Neural cell (in vitro differentiated cells): Measurements from ENCODE around the gene GLDC. TPM values are rescaled to one million over a fixed set of nuclear protein-coding genes. Genes with fewer than 3 reads are reported as not detected.
A peak's percentile ranks its signal among the peaks of the same experiment; 100 is the strongest.

Source experiments
- H2AFZ ChIP-seq: fragments of 200-600, 300-800 bp; sonication (generic), shearing (Covaris generic); 2 replicates; pipeline ENCODE4 v1.6.0; 2014; ENCODE audit warnings: low read depth, mild to moderate bottlenecking, antibody characterized with exemption, low read length, moderate library complexity
- H3F3A ChIP-seq: fragments of 200-600 bp; shearing (Covaris generic); 2 replicates; pipeline ENCODE4 v1.6.1; 2016; ENCODE audit warnings: mild to moderate bottlenecking, moderate library complexity, mixed read lengths, antibody characterized with exemption, low read length; ENCODE audit not compliant: insufficient read depth, poor library complexity, severe bottlenecking
- H3K27ac ChIP-seq: fragments of 200-600, 300-800 bp; sonication (generic), shearing (Covaris generic); 2 replicates; pipeline ENCODE4 v1.5.1; 2014; ENCODE audit warnings: mild to moderate bottlenecking, low read length, moderate library complexity
- H3K27me3 ChIP-seq: fragments of 300-800, 200-600 bp; sonication (generic), shearing (Covaris generic); 2 replicates; pipeline ENCODE4 v1.6.0; 2014; ENCODE audit warnings: mild to moderate bottlenecking, low read depth, low read length, moderate library complexity; ENCODE audit not compliant: insufficient read depth
- H3K36me3 ChIP-seq: fragments of 300-800, 200-600 bp; sonication (generic), shearing (Covaris generic); 2 replicates; pipeline ENCODE4 v1.5.1; 2014; ENCODE audit warnings: mild to moderate bottlenecking, antibody characterized with exemption, low read length, moderate library complexity; ENCODE audit not compliant: insufficient read depth
- H3K4me2 ChIP-seq: fragments of 300-800, 200-600 bp; sonication (generic), shearing (Covaris generic); 2 replicates; pipeline ENCODE4 v1.6.0; 2014; ENCODE audit warnings: mild to moderate bottlenecking, low read length
- H3K4me3 ChIP-seq: fragments of 300-800, 200-600 bp; sonication (generic), shearing (Covaris generic); 2 replicates; pipeline ENCODE4 v1.5.1; 2014; ENCODE audit warnings: mild to moderate bottlenecking, low read length, moderate library complexity
- H3K79me2 ChIP-seq: fragments of 200-600 bp; shearing (Covaris generic); replicated peaks from 2 replicates; pipeline ENCODE4 v1.6.0; 2014; ENCODE audit warnings: mild to moderate bottlenecking, low read length, moderate library complexity; ENCODE audit not compliant: insufficient read depth
- H3K9ac ChIP-seq: fragments of 300-800, 200-600 bp; sonication (generic), shearing (Covaris generic); 2 replicates; pipeline ENCODE4 v1.6.1; 2016; ENCODE audit warnings: mild to moderate bottlenecking, low read length, mixed read lengths
- H3K9me2 ChIP-seq: fragments of 200-600 bp; shearing (Covaris generic); 2 replicates; pipeline ENCODE4 v1.6.1; 2016; ENCODE audit warnings: mild to moderate bottlenecking, low read length, mixed read lengths; ENCODE audit not compliant: insufficient read depth
- H3K9me3 ChIP-seq: fragments of 200-600, 300-800 bp; sonication (generic), shearing (Covaris generic); 2 replicates; pipeline ENCODE4 v1.6.1; 2016; ENCODE audit warnings: mild to moderate bottlenecking, mixed run types, low read length, moderate library complexity, mixed read lengths
- H4K20me1 ChIP-seq: fragments of 200-600 bp; shearing (Covaris generic); 2 replicates; pipeline ENCODE4 v1.6.1; 2016; ENCODE audit warnings: mild to moderate bottlenecking, mixed run types; ENCODE audit not compliant: insufficient read depth
- EP300 ChIP-seq: fragments of 450-650 bp; conservative IDR thresholded peaks from 2 replicates; pipeline ENCODE4 v1.6.1; 2014; ENCODE audit warnings: antibody characterized with exemption, mild to moderate bottlenecking, moderate library complexity; ENCODE audit not compliant: poor library complexity, severe bottlenecking
- EZH2 ChIP-seq: fragments of 200-600, 300-800 bp; shearing (Covaris generic), sonication (generic); IDR thresholded peaks from 2 replicates; pipeline ENCODE4 v1.6.1; 2014; ENCODE audit warnings: antibody characterized with exemption, low read length, borderline replicate concordance, mild to moderate bottlenecking; ENCODE audit not compliant: insufficient read depth, poor library complexity, severe bottlenecking
- MXI1 ChIP-seq: fragments of 450-650 bp; conservative IDR thresholded peaks from 2 replicates; pipeline ENCODE4 v1.6.1; 2014; ENCODE audit warnings: antibody characterized with exemption, mild to moderate bottlenecking; ENCODE audit not compliant: poor library complexity, severe bottlenecking
- POLR2AphosphoS5 ChIP-seq: IDR thresholded peaks from 2 replicates; pipeline ENCODE4 v1.6.1; 2012
- RAD21 ChIP-seq: fragments of 450-650 bp; conservative IDR thresholded peaks from 2 replicates; pipeline ENCODE4 v1.6.1; 2014; ENCODE audit warnings: antibody characterized with exemption, mild to moderate bottlenecking, moderate library complexity
- SMC3 ChIP-seq: fragments of 450-650 bp; conservative IDR thresholded peaks from 2 replicates; pipeline ENCODE4 v1.6.1; 2014; ENCODE audit warnings: antibody characterized with exemption, mild to moderate bottlenecking, moderate library complexity; ENCODE audit not compliant: poor library complexity
- TAF1 ChIP-seq: IDR thresholded peaks from 2 replicates; pipeline ENCODE4 v1.6.1; 2012; ENCODE audit warnings: low read depth
- polyA plus RNA-seq: library from polyadenylated mRNA; depleted of rRNA; stranded (reverse); fragments of >200 nt; gene quantifications from 2 replicates; pipeline ENCODE4 v1.2.3, GENCODE V29; 2014
- TF ChIP-seq, protein P1 (sequence below): IDR thresholded peaks from 2 replicates; pipeline ENCODE4 v1.6.1; 2012; ENCODE audit warnings: borderline replicate concordance
- TF ChIP-seq, protein P2 (sequence below): fragments of 450-650 bp; IDR thresholded peaks from 2 replicates; pipeline ENCODE4 v1.5.1; 2014; ENCODE audit warnings: antibody characterized with exemption, mild to moderate bottlenecking, moderate library complexity; ENCODE audit not compliant: poor library complexity, severe bottlenecking

GLDC gene
- polyA plus RNA-seq, 1 donor from 2014 or later, result 11.4 TPM

DNA sequence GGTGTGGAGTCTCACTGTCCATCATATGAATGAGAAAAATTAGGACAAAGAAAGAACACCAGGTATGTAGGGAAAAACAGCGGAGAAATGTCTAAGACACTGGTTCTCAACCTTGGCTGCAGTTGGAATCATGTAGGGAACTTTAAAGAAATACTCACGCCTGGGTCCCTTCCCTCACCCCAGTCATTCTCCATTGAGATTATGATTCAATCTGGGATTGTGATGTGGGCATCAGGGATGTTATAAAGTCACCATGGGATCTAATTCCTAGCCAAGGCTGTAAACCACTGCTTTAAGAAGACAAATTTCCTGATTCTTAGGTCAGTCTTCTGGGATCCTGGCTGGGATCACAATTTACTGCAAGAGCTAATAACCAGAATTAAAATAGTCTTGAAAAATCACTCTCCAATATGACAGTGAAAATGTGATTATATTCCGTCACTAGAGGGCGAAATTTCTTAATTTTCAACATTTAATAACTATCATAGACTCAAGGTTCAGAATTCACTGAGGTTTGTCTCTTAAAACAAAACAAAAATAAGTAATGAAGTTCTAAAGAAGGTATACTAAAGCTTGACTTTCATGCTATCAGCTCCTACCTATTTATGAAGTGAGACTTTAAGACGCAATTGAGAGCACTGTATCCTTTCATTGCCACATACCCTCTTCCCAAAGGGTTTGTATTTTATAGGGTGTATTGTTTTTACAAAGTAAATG is 60.5 kb downstream of the GLDC start:
- no peaks in the 10 kb centered on the region for H3K9me2 ChIP-seq
- H3K4me2 ChIP-seq, result no peak overlapping the region
- H3K9ac ChIP-seq, result no peak overlapping the region
- H2AFZ ChIP-seq, result no peak overlapping the region
- no peak overlapping the region for H3K4me3 ChIP-seq
- no peaks in the 10 kb centered on the region for H3K79me2 ChIP-seq
- H3F3A ChIP-seq, result no peaks in the 10 kb centered on the region
- H3K27me3 ChIP-seq, result no peaks in the 10 kb centered on the region
- no peaks in the 10 kb centered on the region for H3K9me3 ChIP-seq
- H3K27ac ChIP-seq, result no peak overlapping the region
- H3K36me3 ChIP-seq, result no peaks in the 10 kb centered on the region
- peak; percentile 73 for TF ChIP-seq RAD21
- TF ChIP-seq TAF1, result no peak
- TF ChIP-seq MXI1, result no peak
- TF ChIP-seq EP300, result no peak
- TF ChIP-seq, protein P1, sequence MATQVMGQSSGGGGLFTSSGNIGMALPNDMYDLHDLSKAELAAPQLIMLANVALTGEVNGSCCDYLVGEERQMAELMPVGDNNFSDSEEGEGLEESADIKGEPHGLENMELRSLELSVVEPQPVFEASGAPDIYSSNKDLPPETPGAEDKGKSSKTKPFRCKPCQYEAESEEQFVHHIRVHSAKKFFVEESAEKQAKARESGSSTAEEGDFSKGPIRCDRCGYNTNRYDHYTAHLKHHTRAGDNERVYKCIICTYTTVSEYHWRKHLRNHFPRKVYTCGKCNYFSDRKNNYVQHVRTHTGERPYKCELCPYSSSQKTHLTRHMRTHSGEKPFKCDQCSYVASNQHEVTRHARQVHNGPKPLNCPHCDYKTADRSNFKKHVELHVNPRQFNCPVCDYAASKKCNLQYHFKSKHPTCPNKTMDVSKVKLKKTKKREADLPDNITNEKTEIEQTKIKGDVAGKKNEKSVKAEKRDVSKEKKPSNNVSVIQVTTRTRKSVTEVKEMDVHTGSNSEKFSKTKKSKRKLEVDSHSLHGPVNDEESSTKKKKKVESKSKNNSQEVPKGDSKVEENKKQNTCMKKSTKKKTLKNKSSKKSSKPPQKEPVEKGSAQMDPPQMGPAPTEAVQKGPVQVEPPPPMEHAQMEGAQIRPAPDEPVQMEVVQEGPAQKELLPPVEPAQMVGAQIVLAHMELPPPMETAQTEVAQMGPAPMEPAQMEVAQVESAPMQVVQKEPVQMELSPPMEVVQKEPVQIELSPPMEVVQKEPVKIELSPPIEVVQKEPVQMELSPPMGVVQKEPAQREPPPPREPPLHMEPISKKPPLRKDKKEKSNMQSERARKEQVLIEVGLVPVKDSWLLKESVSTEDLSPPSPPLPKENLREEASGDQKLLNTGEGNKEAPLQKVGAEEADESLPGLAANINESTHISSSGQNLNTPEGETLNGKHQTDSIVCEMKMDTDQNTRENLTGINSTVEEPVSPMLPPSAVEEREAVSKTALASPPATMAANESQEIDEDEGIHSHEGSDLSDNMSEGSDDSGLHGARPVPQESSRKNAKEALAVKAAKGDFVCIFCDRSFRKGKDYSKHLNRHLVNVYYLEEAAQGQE, result no peak
- TF ChIP-seq SMC3, result peak; percentile 76
- no peak for TF ChIP-seq POLR2AphosphoS5
- TF ChIP-seq EZH2, result no peak
- TF ChIP-seq, protein P2, sequence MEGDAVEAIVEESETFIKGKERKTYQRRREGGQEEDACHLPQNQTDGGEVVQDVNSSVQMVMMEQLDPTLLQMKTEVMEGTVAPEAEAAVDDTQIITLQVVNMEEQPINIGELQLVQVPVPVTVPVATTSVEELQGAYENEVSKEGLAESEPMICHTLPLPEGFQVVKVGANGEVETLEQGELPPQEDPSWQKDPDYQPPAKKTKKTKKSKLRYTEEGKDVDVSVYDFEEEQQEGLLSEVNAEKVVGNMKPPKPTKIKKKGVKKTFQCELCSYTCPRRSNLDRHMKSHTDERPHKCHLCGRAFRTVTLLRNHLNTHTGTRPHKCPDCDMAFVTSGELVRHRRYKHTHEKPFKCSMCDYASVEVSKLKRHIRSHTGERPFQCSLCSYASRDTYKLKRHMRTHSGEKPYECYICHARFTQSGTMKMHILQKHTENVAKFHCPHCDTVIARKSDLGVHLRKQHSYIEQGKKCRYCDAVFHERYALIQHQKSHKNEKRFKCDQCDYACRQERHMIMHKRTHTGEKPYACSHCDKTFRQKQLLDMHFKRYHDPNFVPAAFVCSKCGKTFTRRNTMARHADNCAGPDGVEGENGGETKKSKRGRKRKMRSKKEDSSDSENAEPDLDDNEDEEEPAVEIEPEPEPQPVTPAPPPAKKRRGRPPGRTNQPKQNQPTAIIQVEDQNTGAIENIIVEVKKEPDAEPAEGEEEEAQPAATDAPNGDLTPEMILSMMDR, result peak; percentile 73
- no peaks in the 10 kb centered on the region for H4K20me1 ChIP-seq

DNA sequence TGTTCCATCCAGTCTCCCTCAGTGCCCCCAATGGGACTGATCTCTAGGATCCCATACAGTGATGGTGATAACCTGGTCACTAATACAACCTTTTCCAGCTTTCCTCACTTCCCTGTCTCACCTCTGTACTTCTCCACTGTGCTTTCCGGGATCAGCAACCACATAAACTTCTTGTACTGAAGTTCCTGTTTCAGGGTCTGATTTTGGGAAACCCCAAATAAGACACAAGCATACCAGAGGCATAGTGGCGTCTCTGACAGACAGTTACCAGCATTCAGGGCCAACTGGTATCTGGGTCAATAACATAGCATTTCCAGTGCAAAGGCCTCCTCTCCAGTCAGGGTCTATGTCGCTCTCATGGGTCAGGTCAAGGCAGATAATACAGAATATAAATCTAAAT is 64.3 kb downstream of the GLDC start:
- Histone ChIP-seq H3K9me3 (no peaks in the 10 kb centered on the region), H4K20me1 (no peaks in the 10 kb centered on the region), H2AFZ (no peak overlapping the region), H3K79me2 (no peaks in the 10 kb centered on the region), H3K27me3 (no peaks in the 10 kb centered on the region), H3K36me3 (no peaks in the 10 kb centered on the region), H3K9ac (no peak overlapping the region), H3K27ac (no peak overlapping the region), H3K9me2 (no peaks in the 10 kb centered on the region), H3K4me3 (no peak overlapping the region), H3F3A (no peaks in the 10 kb centered on the region), H3K4me2 (no peak overlapping the region)
- TF ChIP-seq EP300 (no peak), RAD21 (no peak), POLR2AphosphoS5 (no peak), MXI1 (no peak), EZH2 (no peak), TAF1 (no peak), SMC3 (no peak)
- TF ChIP-seq, protein P2, result no peak
- TF ChIP-seq, protein P1, result no peak
